NT2/D1 (cell line): ENCODE results near the gene TMEM132D.

ENCODE experiments used
- YY1 ChIP-seq: IDR thresholded peaks from 2 replicates; pipeline ENCODE4 v1.6.1; 2011; ENCODE audit not compliant: insufficient read length, insufficient read depth
- ZNF274 ChIP-seq: IDR thresholded peaks from 2 replicates; pipeline ENCODE4 v1.6.1; 2011; ENCODE audit warnings: mild to moderate bottlenecking, low read depth, low read length

- TF ChIP-seq ZNF274 (no peak), YY1 (no peak)
These were observed 875.0 kb downstream of the TMEM132D start for GRCh38 chr12:129028844-129029243.
